Activated CD8-positive, alpha-beta memory T cell treated with anti-CD3 and anti-CD28 coated beads, Interleukin-2, amount 50 U/mL, for 48 hours (primary cell): Measurements from ENCODE around the gene HMG20B.

Experiments
- DNase-seq: peaks from one replicate; pipeline ENCODE4 v3.0.0-alpha.2; 2020

HMG20B gene

DNA sequence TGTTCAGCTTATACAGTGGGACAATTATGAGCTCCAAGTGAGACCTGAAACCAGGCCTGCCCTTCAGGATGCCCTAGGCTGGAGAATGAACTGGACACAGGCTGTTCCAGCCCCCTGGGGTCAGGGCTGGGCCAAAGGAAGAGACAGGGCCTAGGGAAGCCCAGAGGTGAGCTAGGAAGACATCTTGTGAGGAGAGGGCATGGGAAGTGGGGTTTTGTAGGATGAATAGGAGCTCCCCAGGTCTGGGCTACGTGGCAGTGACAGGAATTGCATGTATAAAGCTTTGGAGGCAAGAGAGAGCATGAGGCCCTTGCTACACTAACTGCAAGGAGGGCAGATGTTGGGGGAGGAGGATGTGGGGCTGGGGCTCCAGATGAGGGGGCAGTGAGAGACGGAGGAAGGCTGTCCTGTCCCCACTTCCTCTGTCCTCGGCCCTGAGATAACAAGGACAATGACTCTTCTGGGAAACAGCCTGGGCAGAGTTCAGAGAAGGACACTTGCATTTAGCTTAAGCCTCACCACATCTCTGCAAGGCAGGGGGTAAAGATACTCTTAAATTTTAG lies 35.4 kb downstream of the HMG20B start:
- no peak for DNase-seq

DNA sequence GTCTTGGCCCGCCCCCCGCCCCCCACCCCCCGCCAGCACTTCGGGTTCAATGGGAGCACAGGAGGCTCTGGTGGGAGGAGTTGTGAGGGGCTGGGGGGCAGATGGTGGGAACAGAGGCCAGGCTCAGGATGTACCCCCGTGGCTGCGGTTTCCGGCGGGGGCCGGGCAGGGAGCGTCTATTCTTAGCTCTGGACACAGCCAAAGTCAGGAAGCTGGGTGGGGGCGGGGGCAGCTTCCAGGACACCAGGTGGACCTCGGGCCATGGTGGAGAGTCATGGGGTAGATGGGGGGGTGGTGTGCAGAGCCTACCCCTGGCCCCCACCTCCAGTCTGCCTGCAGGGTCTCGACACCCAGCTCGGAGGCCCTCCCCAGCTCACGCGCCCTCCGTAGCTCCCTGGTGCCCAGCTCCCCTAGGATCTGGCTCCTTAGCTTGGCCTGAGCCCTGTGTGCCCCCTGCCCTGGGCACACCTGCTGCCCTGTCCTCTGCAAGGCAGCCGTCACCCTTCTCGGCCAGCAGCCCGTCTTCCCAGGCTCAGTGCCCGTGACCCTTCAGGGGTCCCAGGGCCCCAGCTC lies 36.1 kb downstream of the HMG20B start:
- no peak for DNase-seq

DNA sequence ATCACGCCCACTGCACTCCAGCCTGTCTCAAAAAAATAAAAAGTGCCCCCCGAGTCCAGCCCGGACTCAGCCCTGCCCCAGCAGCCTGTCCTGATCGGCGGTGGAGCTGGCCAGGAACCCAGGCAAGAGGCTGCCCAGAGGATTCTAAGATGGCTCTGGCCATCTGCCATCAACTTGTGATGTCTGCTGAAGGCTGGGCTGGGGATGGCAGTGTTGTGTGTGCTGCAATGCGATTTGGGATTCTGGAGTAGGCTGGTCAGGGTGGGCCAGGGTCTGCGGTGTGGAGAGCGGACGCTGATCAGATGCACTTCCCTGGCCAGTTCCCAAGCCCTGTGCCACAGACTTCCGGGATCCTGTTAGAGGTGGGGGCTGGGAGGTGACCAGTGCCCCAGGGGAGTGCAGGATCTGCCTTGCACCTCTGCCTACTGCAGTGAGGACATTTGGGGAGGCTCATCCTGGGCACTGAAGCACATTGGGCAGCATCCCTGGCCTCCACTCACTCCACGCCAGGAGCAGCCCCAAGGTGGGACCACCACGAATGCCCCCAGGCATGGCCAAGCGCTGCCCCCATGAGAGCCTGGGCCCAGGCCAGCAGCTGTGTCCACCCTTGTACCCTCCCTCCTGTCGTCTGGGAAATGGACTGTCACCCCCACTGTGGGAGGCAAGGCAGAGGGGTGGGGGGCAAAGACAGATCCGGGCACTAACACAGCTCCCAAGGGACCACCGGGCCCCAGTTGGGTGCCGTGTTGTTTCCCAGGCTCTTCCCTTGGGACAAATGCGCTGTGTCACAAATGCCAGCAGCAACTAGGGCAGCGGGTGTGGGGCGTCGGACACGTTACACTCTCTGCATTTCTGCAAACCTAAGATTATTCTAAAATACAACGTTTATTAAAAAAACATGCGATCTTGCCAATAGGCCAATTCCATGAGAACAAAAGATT lies 37.3 kb downstream of the HMG20B start:
- no peak for DNase-seq

DNA sequence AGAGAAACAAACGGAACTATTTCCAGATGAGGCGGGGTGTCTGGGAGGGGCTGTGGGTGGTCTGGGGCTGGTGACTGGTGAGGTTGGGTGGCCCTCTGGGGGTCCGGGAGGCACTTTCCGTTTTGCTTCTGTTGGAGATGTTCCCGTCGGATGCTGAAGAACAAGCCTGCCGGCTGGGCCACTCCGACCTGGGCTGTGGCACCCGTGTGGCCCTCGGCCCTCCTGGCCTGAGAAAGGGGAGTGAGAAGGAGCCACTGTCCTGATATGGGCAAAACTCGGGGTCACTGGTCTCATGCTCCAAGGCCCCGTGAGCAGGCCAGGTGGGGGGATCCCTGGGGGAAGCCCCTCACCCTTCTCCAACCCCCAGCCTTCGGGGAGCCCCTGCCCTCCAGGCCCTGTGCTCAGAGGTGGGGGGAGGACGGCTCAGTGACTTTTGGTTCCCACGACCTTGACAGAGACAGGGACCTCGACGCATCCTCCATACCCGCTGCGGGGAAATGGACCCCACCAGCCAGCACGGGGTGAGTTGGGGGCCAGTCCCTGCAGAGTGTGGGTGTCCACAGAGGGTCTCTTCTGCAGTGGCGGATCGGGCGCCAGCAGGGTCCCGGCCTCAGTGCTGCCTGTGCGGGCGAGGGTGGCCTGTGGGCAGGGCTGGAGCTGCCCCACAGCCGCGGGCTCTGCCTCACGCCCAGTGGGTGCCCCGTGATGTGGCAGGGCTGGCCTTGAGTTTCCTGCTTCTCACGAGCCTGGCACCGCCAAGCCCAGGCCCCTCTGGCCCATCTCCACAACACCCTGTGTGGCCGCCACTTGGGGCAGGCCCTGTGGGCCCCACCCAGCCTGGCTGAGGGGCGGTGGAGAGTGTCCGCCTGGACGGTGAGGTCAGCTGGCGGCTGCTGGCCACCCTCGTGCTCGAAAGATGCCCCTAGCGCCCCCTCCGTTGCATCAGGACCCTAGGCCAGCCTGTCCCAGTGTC lies 38.3 kb downstream of the HMG20B start:
- no peak for DNase-seq

DNA sequence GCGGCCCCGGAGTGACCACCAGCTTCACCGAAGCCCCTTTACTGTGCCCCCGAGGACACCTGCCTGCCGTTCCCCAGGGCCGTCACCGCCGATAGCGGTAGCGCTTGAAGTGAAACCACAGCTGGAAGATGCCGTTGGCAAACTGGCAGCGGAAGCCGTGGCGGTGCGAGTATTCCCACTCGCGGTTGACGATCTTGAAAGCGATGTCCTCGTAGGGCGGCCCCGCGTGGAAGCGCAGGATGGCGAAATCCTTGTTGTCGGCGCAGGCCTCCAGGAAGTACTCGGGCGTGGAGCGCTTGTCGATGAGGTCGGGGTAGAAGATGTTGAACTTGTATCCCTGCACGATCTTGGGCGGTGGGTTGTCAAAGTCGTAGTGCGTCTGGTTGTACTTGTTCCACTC lies 39.1 kb downstream of the HMG20B start:
- no peak for DNase-seq

DNA sequence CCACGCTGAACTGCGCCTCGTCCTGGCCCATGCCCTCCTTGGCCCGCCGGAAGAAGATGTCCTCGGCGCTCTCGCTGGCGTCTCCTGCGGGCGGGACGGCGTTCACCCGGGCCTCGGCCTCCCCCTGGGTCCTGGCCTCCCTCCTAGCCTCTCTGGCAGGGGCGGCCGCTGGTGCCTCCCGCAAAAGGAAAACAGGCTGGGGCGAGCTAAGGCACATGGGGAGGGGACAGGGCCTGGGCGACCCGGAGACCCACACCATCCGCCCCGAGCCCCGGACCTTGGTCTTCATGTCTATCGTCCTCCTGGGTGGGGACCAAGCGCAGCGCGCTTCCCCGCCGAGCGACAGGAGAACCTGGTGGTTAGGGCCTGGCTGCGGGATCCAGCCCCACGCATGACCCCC lies 39.6 kb downstream of the HMG20B start:
- no peak for DNase-seq

DNA sequence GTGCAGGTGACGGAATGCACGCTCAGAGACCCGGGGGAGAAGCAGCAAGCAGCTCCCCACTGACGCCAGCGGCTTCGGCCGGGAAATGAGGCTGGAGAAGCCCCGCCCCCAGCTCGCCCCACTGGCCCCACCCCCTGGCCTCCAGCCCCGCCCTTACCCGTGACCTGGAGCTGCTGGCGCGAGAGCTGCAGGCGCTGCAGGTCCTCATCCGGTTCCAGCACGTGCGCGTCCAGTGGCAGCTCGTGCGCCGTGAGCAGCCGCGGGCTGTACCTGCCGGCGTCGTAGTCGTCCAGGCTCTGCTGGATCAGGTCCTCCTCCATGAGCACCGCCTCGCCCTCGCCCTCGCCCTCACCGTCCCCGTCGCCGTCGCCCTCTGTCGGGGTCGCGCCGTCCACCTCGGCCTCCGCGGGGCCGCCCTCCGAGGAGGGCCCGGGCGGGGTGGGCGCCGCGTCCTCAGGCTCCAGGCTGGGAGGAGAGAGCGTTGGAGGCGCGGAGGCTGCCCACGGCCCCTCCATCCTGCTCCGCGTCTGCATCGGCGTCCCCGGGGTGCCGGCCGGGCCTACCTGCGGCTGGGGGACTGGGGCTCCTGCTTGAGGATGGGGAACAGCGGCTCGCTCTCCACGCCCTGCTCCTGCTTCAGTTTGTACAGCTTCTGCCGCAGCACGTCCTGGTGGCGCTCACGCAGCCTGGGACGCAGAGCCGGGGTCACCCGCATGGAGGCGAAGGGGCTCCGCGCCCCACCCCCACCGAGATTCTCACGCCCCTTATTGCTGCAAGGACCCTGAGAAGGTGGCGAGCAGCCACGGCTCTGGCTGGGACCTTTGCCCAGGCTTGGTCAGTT lies 40.4 kb downstream of the HMG20B start:
- DNase-seq, result no peak

DNA sequence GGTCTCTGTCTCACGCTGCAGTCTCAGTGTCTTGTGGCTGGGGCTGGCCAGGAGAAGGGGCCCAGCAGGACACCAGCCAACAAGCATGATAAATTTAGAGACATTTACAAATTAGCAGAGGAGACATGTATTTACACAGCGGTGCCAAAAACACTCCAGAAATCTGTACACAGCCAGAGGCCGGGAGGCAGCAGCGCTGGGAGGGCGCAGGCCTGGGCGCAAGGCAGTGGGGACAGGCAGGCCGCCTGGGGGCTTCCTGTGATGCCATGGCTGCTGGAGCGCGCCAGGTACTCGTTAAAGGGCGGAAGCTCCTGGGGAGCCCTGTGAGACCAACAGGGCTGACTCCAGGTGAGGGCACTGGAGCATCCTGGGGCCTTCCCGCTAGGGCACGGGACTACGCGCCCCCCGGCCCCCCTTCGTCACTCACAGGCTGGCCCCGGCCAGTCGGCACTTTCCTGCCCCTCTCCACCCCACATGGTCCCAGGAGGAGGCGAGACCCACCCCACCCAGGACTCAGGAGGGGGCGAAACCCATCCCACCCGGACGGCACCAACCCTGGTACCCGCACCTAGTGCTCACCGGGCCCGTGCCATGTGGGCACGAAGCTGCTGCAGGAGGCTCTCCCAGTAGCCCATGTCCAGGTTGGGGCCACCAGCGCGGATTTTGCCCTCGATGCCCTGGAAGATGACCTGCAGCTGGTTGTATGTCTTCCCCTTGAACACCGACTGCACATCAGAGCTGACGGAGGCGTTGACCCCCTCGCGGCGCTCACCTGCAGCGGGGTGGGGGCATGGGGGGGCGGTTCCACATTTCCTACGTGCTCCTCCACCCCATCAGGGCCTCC lies 41.3 kb downstream of the HMG20B start:
- no peak for DNase-seq

DNA sequence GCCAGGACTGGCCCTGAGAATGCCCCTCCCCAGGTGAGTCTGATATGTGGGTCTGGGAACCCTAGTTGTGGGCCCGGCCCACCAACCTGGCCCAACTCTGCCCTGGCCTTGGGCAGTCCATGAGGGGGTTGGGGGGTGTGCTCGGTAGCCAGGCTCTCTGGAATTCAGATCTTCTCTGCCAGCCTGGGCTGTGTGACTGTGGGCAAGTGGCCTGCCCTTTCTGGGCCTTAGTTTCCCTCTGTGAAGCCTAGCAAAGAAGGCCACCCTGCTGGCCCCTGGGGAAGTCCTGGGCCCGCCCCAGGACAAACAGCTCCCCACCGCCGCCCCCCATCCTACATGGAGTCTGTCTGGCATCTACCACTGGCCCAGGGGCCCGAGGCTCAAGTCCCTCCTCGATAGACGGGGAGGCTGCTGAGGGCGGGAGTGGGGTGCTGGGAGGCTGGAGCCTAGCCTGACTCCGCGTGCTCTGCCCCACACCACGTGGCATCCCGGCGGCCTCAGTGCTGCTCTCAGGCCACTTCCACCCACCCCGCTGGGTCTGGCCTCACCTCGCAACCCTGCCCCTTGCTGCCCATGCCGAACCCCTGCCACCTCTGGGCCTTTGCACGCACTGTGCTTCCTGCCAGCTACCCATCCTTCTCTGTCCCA lies 42.2 kb downstream of the HMG20B start:
- DNase-seq, result no peak

DNA sequence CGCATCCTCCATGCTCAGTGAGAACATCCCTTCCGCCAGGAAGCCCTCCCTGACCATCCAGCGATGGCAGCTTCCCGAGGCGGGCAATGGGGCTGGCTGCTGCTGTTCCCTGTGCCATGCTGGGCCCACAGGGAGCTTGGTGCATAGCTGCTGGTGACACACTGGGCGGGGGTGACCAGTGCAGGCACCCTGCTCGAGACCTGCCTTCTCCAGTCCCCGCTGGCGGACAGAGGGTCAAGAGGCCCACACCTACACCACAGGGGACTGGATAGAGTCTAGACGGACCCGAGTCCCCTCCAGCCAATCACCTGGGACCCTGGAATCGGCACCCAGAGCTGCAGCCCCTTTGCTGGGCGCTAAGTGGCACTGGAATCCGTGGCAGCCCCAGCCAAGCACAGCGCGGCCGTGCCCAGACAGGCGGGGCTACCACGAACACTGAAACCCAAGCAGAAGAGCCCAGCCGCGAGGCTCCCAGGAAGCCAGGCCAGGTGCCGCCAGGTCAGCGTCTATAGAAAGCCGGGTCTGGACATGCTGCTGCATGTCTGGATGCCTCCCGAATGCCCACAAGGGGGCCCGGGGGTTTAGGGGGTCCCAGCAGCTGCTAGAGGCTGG lies 42.9 kb downstream of the HMG20B start:
- no peak for DNase-seq

DNA sequence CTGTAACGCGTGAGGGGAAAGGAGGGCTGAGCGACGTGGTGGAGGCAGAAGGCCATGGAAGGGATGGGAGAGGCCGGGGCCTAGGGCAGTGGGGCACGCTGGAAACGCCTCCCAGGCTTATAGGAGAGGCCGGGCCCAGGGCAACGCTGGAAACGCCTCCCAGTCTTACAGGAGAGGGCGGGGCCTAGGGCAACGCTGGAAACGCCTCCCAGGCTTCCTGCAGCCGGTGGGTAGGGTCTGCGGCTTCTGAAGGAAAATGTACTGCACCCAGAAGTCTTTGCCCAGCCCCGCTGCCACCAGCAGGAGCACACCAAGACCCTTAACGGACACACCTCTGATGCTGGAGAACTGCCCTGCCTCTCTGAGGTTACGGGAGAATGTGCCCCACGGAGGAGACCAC lies 44.7 kb downstream of the HMG20B start:
- DNase-seq, result no peak

DNA sequence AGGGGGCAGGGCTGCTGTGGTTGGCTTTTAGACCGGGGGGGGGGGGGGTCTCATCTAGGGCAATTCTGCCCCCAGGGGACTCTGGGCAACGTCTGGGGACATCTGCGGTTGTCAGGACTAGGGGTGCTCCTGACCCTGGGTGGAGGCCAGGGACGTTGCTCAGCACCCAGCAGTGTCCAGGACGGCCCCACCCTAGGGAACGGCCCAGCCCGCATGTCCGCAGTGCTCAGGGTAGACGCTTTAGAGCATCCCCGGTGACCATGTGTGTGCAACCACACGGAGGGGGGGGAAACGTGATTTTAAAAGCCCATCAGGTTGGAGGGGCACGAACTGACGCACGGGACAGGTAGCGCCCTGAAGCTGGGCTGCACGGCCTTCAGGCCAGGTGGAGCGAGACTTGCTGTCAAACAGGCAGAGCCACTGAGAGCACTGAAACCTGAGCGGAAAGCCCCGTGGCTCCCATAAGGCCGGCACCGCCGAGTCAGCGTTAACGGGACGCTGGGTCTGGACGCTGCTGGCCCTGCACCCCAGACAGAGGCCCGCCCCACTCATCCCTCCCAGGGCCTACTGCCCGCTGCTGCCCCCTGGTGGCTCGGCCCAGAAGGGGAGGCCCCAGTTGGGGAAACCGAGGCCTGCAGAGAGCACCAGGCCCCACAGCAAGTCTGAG lies 45.5 kb downstream of the HMG20B start:
- DNase-seq, result peak; percentile 88

DNA sequence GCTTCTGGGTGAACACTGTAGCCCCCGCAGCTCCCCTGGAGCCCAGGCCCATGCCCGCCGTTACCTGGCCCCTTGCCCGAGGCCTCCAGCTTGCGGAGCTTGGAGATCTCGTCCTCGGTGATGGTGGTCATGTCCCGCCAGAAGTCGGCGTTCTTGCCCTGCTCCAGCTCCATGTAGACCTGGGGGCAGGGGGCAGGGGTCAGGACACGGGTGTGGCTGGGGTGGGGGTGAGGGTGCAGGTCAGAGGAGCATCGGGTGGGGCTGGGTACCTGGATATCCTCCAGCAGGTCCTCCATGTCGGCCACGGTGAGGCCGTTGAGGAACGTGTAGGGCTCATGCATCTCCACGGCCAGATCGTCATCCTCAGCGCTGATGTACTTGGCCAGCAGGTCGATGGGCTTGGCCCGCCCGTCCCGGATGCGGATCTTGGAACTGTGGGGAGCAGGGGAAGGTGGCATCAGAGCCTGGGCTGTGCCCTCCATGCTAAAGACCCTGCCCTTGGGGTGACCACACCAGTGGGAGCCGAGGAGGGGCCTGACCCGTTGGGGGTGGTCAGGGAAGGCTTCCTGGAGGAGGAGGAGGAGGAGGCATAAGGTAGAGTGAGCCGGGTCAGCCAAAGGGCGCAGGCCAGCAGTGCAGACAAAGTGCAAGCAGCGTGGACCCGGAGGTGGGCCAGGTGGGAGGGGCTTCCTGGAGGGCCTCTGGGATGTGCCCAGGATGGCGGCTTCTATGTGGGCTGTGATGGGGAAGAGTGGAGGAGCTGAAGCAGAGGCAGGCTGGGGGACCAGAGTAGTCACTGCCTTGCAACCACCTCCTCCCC lies 46.3 kb downstream of the HMG20B start:
- DNase-seq, result no peak

DNA sequence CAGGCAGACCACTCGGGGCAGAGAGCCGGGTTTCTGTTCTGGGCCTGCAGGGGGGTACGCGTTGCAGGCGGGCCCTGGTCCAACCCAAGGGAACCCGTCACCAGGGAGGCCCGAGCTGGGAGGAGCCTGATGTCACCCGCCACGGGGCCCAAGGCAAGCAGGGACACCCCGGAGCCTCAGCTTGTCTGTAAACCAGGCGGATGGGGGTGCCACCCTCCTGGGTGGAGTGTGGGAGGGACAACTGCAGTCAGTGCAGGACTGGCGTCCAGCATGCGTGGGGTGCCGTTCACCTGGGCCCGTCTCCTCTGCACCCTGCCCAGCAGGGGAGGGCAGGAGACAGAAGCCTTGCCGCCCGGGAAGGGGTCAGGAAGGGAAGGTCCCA lies 46.9 kb downstream of the HMG20B start:
- no peak for DNase-seq

DNA sequence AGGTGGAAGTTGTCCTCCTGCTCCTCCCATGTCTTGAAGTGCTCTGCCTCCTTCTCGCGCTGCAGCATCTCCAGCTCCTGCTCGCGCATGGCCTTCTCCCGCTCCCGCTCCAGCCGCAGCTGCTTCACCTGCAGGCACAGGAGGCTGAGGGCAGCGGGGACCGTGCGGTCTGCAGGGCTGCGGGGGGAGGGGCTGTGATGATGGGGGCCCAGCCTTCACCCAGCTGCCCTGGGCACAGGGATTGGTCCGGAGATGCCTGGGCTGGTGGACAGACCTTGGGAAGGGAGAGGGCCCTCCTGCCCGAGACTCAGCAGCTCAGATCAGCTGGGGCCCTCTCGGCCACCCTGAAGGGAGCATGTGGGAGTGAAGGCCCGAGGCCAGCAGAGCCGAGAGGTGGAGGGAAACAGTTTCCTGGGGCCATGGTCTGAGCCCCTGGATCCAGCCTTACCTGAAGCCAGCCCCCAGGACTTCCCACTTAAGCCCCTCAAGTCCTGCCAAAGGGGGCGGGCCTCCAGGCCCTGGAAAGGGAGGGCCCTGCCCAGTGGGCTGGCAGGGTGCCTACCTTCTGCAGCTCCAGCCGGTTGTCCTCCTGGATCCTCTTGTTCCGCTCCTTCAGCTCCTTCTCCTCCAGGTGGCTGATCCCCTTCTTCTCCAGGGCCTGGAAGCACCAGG lies 47.5 kb downstream of the HMG20B start:
- no peak for DNase-seq

DNA sequence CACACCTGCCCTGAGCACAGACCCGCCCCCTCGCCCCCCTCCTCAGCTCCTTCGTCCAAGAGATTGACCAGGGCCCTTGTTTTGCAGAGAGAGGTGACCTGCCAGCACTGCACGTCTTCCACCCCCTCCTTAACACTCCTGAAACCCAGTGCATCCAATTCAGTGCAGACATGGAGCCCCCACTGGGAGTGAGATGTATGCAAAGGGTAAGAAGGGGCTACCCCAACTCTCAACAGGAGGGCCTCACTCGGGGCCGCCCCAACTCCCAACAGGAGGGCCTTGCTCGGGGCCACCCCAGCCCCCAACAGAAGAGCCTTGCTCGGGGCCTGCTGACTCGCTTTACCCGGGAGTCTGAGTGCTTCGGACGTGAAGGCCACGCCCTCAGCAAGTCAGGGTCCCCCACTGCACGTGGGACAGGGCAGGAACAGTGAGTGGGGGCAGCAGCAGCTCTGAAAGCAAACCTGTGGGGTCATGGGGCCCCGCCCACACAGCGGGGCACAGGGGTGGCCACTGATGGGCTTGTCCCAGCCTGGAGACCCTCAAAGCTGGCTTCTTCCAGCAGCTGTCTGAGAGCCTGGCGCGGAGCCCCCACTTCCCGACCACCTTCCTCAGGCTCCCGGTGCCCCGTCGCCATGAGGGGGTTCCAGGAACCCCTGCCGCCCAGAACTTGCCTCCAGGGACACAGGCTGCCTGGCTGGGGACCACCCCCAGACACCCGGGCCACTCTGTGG lies 48.2 kb downstream of the HMG20B start:
- DNase-seq, result no peak

DNA sequence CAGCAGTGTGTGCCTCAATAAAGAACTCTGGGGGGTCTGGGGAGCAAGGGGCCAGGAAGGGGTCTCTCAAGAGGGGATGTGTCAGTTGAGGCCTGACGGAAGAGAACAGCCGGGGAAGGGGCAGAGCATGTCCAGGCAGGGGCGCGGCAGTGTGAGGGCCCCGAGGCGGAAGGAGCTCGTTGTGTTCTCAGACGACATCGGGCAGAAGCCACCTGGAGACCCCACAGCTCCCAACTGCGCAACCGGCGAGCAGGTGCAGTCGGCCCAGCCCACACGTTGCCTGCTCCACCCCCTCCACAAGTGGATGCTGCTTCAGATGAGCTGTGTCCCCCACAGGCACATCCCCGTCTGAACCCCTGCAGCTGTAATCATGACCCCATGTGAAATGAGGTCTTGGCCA lies 48.9 kb downstream of the HMG20B start:
- no peak for DNase-seq
